HCT116 (cell line): ENCODE results near the gene SEC16A. TPM values are rescaled to one million over a fixed set of nuclear protein-coding genes. Genes with fewer than 3 reads are reported as not detected.

ENCODE experiments used
- ATAC-seq: fragments of 200-7000 bp; cut with Tn5 transposase; 2 replicates; pipeline ENCODE4 v1.9.1; 2020; ENCODE audit warnings: mild to moderate bottlenecking, moderate library complexity
- BruUV-seq: library from RNA; stranded (reverse); fragments of 400-500 nt; replicated peaks from 2 replicates; lab custom pipeline; 2021; lab: Mats Ljungman, UMichigan
- CTCF ChIA-PET: fragments of 300-600 bp; sonication (Branson Sonifier 250); formaldehyde crosslinking; loops from one replicate; lab custom pipeline; 2021; ENCODE audit warnings: antibody characterized with exemption; lab: Charles Lee
- POLR2A ChIA-PET: fragments of 300-600, 350-600 bp; sonication (Branson Sonifier 250); formaldehyde crosslinking; loops from one replicate; lab custom pipeline; 2021; ENCODE audit warnings: antibody characterized with exemption; lab: Charles Lee
- RAD21 ChIA-PET, 2 experiments: fragments of 300-600 bp; sonication (Branson Sonifier 250); formaldehyde crosslinking; loops; one replicate each; lab custom pipeline; 2023; ENCODE audit warnings: low total read pairs in 2 of 2; ENCODE audit not compliant: uncharacterized antibody in 2 of 2, unreplicated experiment in 2 of 2, low non-redundant PET in 1 of 2; lab: Charles Lee
- DNase-seq: peaks from one replicate; pipeline ENCODE4 v3.0.0-alpha.2; 2010; ENCODE audit warnings: low read depth, low spot score
- H2AFZ ChIP-seq: fragments of 200-600 bp; shearing (Covaris generic), sonication (generic); 2 replicates; pipeline ENCODE4 v1.6.1; 2017; ENCODE audit warnings: low read depth, mixed run types, mixed read lengths, antibody characterized with exemption, low read length; ENCODE audit not compliant: poor library complexity, severe bottlenecking
- H3K27ac ChIP-seq: 2 replicates; pipeline ENCODE4 v1.5.1; 2012; ENCODE audit warnings: low read depth, low read length
- H3K27me3 ChIP-seq: fragments of 200-600 bp; sonication (generic); 2 replicates; pipeline ENCODE4 v1.6.1; 2016; ENCODE audit warnings: mixed run types, low read length, mixed read lengths; ENCODE audit not compliant: insufficient read depth
- H3K36me3 ChIP-seq, 2 experiments: fragments of 200-500 bp in 1 of 2; fragments of 200-600 bp in 1 of 2; sonication (Bioruptor generic) in 1 of 2; sonication (generic) in 1 of 2; 2 replicates each; pipeline versions ENCODE4 v1.5.1 to v1.6.1; 2014 to 2016; ENCODE audit warnings: low read length in 2 of 2, inconsistent platforms in 1 of 2, mixed read lengths in 1 of 2, mixed run types in 1 of 2; ENCODE audit not compliant: insufficient read depth in 2 of 2, control insufficient read depth in 1 of 2
- H3K4me1 ChIP-seq, 2 experiments: fragments of 200-600 bp in 1 of 2; sonication (generic) in 1 of 2; 2 replicates each; pipeline versions ENCODE4 v1.5.1 to v1.6.1; 2012 to 2017; ENCODE audit warnings: low read length in 2 of 2, inconsistent platforms in 1 of 2, mild to moderate bottlenecking in 1 of 2, mixed read lengths in 1 of 2, mixed run types in 1 of 2, moderate library complexity in 1 of 2; ENCODE audit not compliant: insufficient read depth in 2 of 2, control insufficient read depth in 1 of 2
- H3K4me2 ChIP-seq: fragments of 200-600 bp; sonication (generic); 2 replicates; pipeline ENCODE4 v1.6.1; 2017; ENCODE audit warnings: mixed run types, low read length, mixed read lengths
- H3K4me3 ChIP-seq, 2 experiments: fragments of 200-600 bp in 1 of 2; sonication (generic) in 1 of 2; replicated peaks in 1 of 2; 2 replicates each; pipeline ENCODE4 v1.5.1; 2011 to 2016; ENCODE audit warnings: low read length in 2 of 2, control low read depth in 1 of 2, low read depth in 1 of 2, mild to moderate bottlenecking in 1 of 2, mixed read lengths in 1 of 2, mixed run types in 1 of 2
- H3K79me2 ChIP-seq: fragments of 200-600 bp; sonication (generic); 2 replicates; pipeline ENCODE4 v1.6.1; 2017; ENCODE audit warnings: mild to moderate bottlenecking, mixed run types, low read length, moderate library complexity, mixed read lengths; ENCODE audit not compliant: insufficient read depth
- H3K9ac ChIP-seq: fragments of 200-600 bp; sonication (generic); 2 replicates; pipeline ENCODE4 v1.6.1; 2016; ENCODE audit warnings: low read length, mixed read lengths
- H3K9me2 ChIP-seq: fragments of 200-600 bp; sonication (generic), shearing (Covaris generic); 2 replicates; pipeline ENCODE4 v1.6.1; 2017; ENCODE audit warnings: mixed run types, mild to moderate bottlenecking, moderate library complexity; ENCODE audit not compliant: insufficient read depth
- H3K9me3 ChIP-seq, 2 experiments: fragments of 200-500 bp in 1 of 2; fragments of 200-600 bp in 1 of 2; sonication (Bioruptor generic) in 1 of 2; sonication (generic) in 1 of 2; 2 replicates each; pipeline ENCODE4 v1.6.1; 2014 to 2017; ENCODE audit warnings: low read length in 2 of 2, mixed read lengths in 2 of 2, inconsistent platforms in 1 of 2, low read depth in 1 of 2, mild to moderate bottlenecking in 1 of 2, mixed run types in 1 of 2, moderate library complexity in 1 of 2; ENCODE audit not compliant: control insufficient read depth in 1 of 2, insufficient read depth in 1 of 2
- H4K20me1 ChIP-seq: fragments of 200-600 bp; sonication (generic), shearing (Covaris generic); 2 replicates; pipeline ENCODE4 v1.6.1; 2017; ENCODE audit warnings: mixed run types, mild to moderate bottlenecking, moderate library complexity; ENCODE audit not compliant: insufficient read depth
- CBX3 ChIP-seq: IDR thresholded peaks from 2 replicates; pipeline ENCODE4 v1.6.1; 2012; ENCODE audit warnings: low read depth
- CEBPB ChIP-seq: IDR thresholded peaks from 2 replicates; pipeline ENCODE4 v1.6.1; 2012; ENCODE audit warnings: low read depth
- ELF1 ChIP-seq: IDR thresholded peaks from 2 replicates; pipeline ENCODE4 v1.6.1; 2012; ENCODE audit warnings: low read depth, borderline replicate concordance
- EZH2phosphoT487 ChIP-seq: fragments of 200-600 bp; IDR thresholded peaks from 2 replicates; pipeline ENCODE4 v1.6.1; 2018; ENCODE audit warnings: antibody characterized with exemption, borderline replicate concordance
- FOSL1 ChIP-seq: IDR thresholded peaks from 2 replicates; pipeline ENCODE4 v1.6.1; 2012; ENCODE audit warnings: low read depth
- POLR2AphosphoS5 ChIP-seq: IDR thresholded peaks from 2 replicates; pipeline ENCODE4 v1.6.1; 2011; ENCODE audit warnings: mild to moderate bottlenecking, low read depth, low read length, moderate library complexity
- RAD21 ChIP-seq: IDR thresholded peaks from 2 replicates; pipeline ENCODE4 v1.6.1; 2012; ENCODE audit warnings: low read depth, mild to moderate bottlenecking
- SRF ChIP-seq: IDR thresholded peaks from 2 replicates; pipeline ENCODE4 v1.6.1; 2012; ENCODE audit warnings: low read depth
- TCF7L2 ChIP-seq: IDR thresholded peaks from 2 replicates; pipeline ENCODE4 v1.7.0; 2011; ENCODE audit warnings: borderline replicate concordance, inconsistent platforms; ENCODE audit not compliant: insufficient read depth, insufficient read length; ENCODE audit errors: extremely low read depth
- YY1 ChIP-seq: IDR thresholded peaks from 2 replicates; pipeline ENCODE4 v1.6.1; 2011; ENCODE audit warnings: low read length, low read depth, moderate library complexity, mild to moderate bottlenecking; ENCODE audit not compliant: insufficient replicate concordance; ENCODE audit errors: extremely low read depth
- intact Hi-C: fragments of 100-400 bp; cut with micrococcal nuclease; formaldehyde crosslinking; loops from 2 replicates; pipeline ENCODE4 v1.10.0; 2022
- total RNA-seq: library from RNA; stranded (reverse); gene quantifications from one replicate; pipeline ENCODE4 v1.2.1, GENCODE V29; 2021; ENCODE audit not compliant: unreplicated experiment
- TF ChIP-seq, protein P1 (sequence below): IDR thresholded peaks from 2 replicates; pipeline ENCODE4 v1.6.1; 2011; ENCODE audit warnings: mild to moderate bottlenecking, low read length, moderate library complexity; ENCODE audit not compliant: insufficient replicate concordance; ENCODE audit errors: extremely low read depth

SEC16A gene
- total RNA-seq, 1 experiment from 2014 or later = 49.8 TPM

DNA sequence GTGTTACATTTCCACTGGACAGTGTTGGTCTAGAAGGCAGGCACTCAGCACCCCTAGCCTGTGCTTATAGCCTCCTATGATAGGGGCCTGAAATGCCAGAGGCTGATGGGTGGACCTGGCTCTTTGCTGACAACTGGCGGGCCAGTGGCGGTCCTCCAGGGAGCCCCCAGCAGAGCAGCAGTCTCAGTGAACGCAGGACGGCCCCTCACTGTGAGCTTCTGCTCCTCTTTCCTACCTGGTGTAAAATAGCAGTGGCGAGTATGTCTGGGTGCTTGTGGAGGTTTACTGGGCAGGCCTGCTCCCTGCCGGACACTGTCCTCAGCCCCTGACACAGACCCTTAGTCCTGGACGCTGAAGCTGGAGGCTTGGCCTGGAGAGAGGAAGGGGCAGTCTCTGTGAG is 3.3 kb upstream of the SEC16A start:
- peaks cover 4% of the 10 kb centered on the region; the same call in 1 of the 2 replicates for H4K20me1 ChIP-seq
- ChIA-PET RAD21 (interaction anchor here (1.1 to 1.6 kb wide), 2 partner anchors 139 kb away, joined by 3 to 7 read pairs; no protein-coding TSS in a partner anchor), POLR2A (no interaction called here), CTCF (interaction anchor here (2.9 to 7.3 kb wide), 2 partner anchors 141 to 145 kb away, joined by 23 to 108 read pairs; no protein-coding TSS in a partner anchor)
- peaks cover 16% of the 10 kb centered on the region for H3K79me2 ChIP-seq
- no peak overlapping the region for H3K4me3 ChIP-seq
- H3K27me3 ChIP-seq = no peaks in the 10 kb centered on the region
- intact Hi-C loops = loop anchor here (5.0 kb wide), 1 partner anchor 51 kb away; no protein-coding TSS in a partner anchor
- H3K36me3 ChIP-seq = no peaks in the 10 kb centered on the region; a peak in 1 of 4 replicates
- no peak for DNase-seq
- no peak overlapping the region for H3K27ac ChIP-seq
- H3K4me1 ChIP-seq = peaks cover 10 to 32% of the 10 kb centered on the region in 2 experiments
- BruUV-seq = no TSS peak
- no peak for ATAC-seq
- no peak overlapping the region for H3K4me2 ChIP-seq
- H2AFZ ChIP-seq = no peak overlapping the region
- TF ChIP-seq ELF1 = no peak
- no peak for TF ChIP-seq FOSL1
- no peak for TF ChIP-seq YY1
- no peak for TF ChIP-seq SRF
- TF ChIP-seq TCF7L2 = no peak
- no peak for TF ChIP-seq CEBPB
- TF ChIP-seq EZH2phosphoT487 = no peak
- no peak for TF ChIP-seq CBX3
- TF ChIP-seq POLR2AphosphoS5 = no peak
- TF ChIP-seq, protein P1, sequence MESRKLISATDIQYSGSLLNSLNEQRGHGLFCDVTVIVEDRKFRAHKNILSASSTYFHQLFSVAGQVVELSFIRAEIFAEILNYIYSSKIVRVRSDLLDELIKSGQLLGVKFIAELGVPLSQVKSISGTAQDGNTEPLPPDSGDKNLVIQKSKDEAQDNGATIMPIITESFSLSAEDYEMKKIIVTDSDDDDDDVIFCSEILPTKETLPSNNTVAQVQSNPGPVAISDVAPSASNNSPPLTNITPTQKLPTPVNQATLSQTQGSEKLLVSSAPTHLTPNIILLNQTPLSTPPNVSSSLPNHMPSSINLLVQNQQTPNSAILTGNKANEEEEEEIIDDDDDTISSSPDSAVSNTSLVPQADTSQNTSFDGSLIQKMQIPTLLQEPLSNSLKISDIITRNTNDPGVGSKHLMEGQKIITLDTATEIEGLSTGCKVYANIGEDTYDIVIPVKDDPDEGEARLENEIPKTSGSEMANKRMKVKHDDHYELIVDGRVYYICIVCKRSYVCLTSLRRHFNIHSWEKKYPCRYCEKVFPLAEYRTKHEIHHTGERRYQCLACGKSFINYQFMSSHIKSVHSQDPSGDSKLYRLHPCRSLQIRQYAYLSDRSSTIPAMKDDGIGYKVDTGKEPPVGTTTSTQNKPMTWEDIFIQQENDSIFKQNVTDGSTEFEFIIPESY = no peak
- TF ChIP-seq RAD21 = no peak
- H3K9ac ChIP-seq = no peak overlapping the region
- H3K9me3 ChIP-seq = no peaks in the 10 kb centered on the region
- no peaks in the 10 kb centered on the region for H3K9me2 ChIP-seq
